ENCODE data around the gene SIGLEC11.

SIGLEC11 gene

GRCh38 chr19:50000038-50000840 lies 39.3 kb upstream of the SIGLEC11 start (continued):
- TF ChIP-seq HOXA7 (CRISPR knock-in tag; IDR thresholded peaks at IDR 0.05; ENCODE audit: borderline replicate concordance): no peak

GRCh38 chr19:49999371-50000010 lies 38.5 kb upstream of the SIGLEC11 start:
- TF ChIP-seq ZBTB26 (tag by site-specific recombination; optimal IDR thresholded peaks at IDR 0.05) (no peak), ZNF580 (tag by site-specific recombination; IDR thresholded peaks at IDR 0.05) (no peak), ZBTB44 (tag by site-specific recombination; IDR thresholded peaks at IDR 0.05) (no peak), ZFP41 (tag by site-specific recombination; IDR thresholded peaks at IDR 0.05; ENCODE audit: borderline replicate concordance) (no peak), ZBTB6 (tag by site-specific recombination; IDR thresholded peaks at IDR 0.05) (no peak), ZNF501 (tag by site-specific recombination; IDR thresholded peaks at IDR 0.05) (no peak), KLF1 (tag by site-specific recombination; IDR thresholded peaks at IDR 0.05) (no peak), ZNF558 (tag by site-specific recombination; IDR thresholded peaks at IDR 0.05) (no peak), KLF7 (tag by site-specific recombination; IDR thresholded peaks at IDR 0.05; ENCODE audit: borderline replicate concordance) (no peak), ZNF174 (tag by site-specific recombination; IDR thresholded peaks at IDR 0.05) (no peak), ZEB2 (tag by site-specific recombination; IDR thresholded peaks at IDR 0.05) (no peak), ZBTB21 (tag by site-specific recombination; IDR thresholded peaks at IDR 0.05) (no peak), ZNF747 (tag by site-specific recombination; IDR thresholded peaks at IDR 0.05) (no peak), HOXC10 (CRISPR knock-in tag; IDR thresholded peaks at IDR 0.05) (no peak), ZNF132 (tag by site-specific recombination; IDR thresholded peaks at IDR 0.05; ENCODE audit: borderline replicate concordance) (no peak)
- peaks cover 33 to 78% of the 10 kb centered on the region in 2 experiments for H3K36me3 ChIP-seq (ENCODE audit: control insufficient read depth in 2 of 2, insufficient read depth in 1 of 2, low read length in 2 of 2)
- no peak overlapping the region for H3K27ac ChIP-seq (ENCODE audit: extremely low read depth, low read depth, low read length)
- peaks cover 5% of the 10 kb centered on the region; the same call in 1 of the 2 replicates for H3K4me1 ChIP-seq (ENCODE audit: control insufficient read depth, insufficient read depth, low read length)
- ChIA-PET POLR2A (no interaction called here), CTCF (interaction anchor here (1.5 kb wide), 1 partner anchor 9 kb away, joined by 4 read pairs; no protein-coding TSS in a partner anchor)
- no peaks in the 10 kb centered on the region for H3K9me3 ChIP-seq (ENCODE audit: control insufficient read depth, insufficient read depth, low read depth, low read length)
- no peak overlapping the region for H3K4me3 ChIP-seq (ENCODE audit: low read depth, low read length)

- Histone ChIP-seq H3K4me1 (ENCODE audit: control insufficient read depth, insufficient read depth, low read length) (no peaks in the 10 kb centered on the region), H3K4me3 (ENCODE audit: low read depth, low read length) (no peak overlapping the region), H3K27ac (ENCODE audit: extremely low read depth, low read depth, low read length) (no peak overlapping the region), H3K9me3 (ENCODE audit: control insufficient read depth, insufficient read depth, low read depth, low read length) (no peaks in the 10 kb centered on the region), H3K36me3 (ENCODE audit: control insufficient read depth in 2 of 2, insufficient read depth in 1 of 2, low read length in 2 of 2) (peaks cover 28 to 77% of the 10 kb centered on the region in 2 experiments)
- ChIA-PET POLR2A (no interaction called here), CTCF (interaction anchor here (0.6 to 1.8 kb wide), 6 partner anchors 11 to 1204 kb away, joined by 3 to 6 read pairs (median 4); no protein-coding TSS in a partner anchor)
- no peak for TF ChIP-seq ZSCAN16 (tag by site-specific recombination; IDR thresholded peaks at IDR 0.05)
- TF ChIP-seq ZNF19 (tag by site-specific recombination; IDR thresholded peaks at IDR 0.05; ENCODE audit: low read depth): no peak
- TF ChIP-seq ZBTB8A (tag by site-specific recombination; IDR thresholded peaks at IDR 0.05): peak; percentile 81
- TF ChIP-seq ZNF707 (tag by site-specific recombination; IDR thresholded peaks at IDR 0.05): no peak
These were observed 36.7 kb upstream of the SIGLEC11 start for GRCh38 chr19:49997709-49998108.

Data from HEK293 (cell line).